HEK293 (cell line): ENCODE measurements around the gene RRAGA.
"Not testable (repeated sequence)": the region's sequence is repeated elsewhere in the genome, so short reads cannot be mapped to it uniquely, and the experiment has no call there.

Experiments used
- CTCF ChIA-PET: fragments of 350-600 bp; formaldehyde crosslinking; extraction: SDS; loops from one replicate; lab custom pipeline; 2021; ENCODE audit warnings: antibody characterized with exemption; lab: Yijun Ruan, JAX
- POLR2A ChIA-PET: fragments of 300-600 bp; formaldehyde crosslinking; extraction: SDS; loops from one replicate; lab custom pipeline; 2020; ENCODE audit warnings: antibody characterized with exemption, inconsistent platforms; lab: Yijun Ruan, JAX
- H3K27ac ChIP-seq: fragments of 200-500 bp; sonication (Bioruptor generic); 2 replicates; pipeline ENCODE4 v1.5.1; 2014; ENCODE audit warnings: low read depth, low read length, control low read depth, inconsistent platforms; ENCODE audit errors: extremely low read depth
- H3K36me3 ChIP-seq, 2 experiments: fragments of 200-500 bp in 1 of 2; sonication (Bioruptor generic) in 1 of 2; 1 replicate in 1 of 2; 2 replicates in 1 of 2; pipeline ENCODE4 v1.5.1; 2014 to 2017; ENCODE audit warnings: inconsistent platforms in 2 of 2, low read length in 2 of 2; ENCODE audit not compliant: control insufficient read depth in 2 of 2, insufficient read depth in 1 of 2
- H3K4me1 ChIP-seq: fragments of 200-500 bp; sonication (Bioruptor generic); 2 replicates; pipeline ENCODE4 v1.5.1; 2014; ENCODE audit warnings: mild to moderate bottlenecking, low read length, inconsistent platforms; ENCODE audit not compliant: control insufficient read depth, insufficient read depth
- H3K4me3 ChIP-seq: 2 replicates; pipeline ENCODE4 v1.5.1; 2011; ENCODE audit warnings: low read depth, mild to moderate bottlenecking, control low read depth, low read length, moderate library complexity
- H3K9me3 ChIP-seq: fragments of 200-500 bp; sonication (Bioruptor generic); 2 replicates; pipeline ENCODE4 v1.5.1; 2014; ENCODE audit warnings: low read depth, low read length, inconsistent platforms; ENCODE audit not compliant: control insufficient read depth, insufficient read depth
- HOXA7 ChIP-seq: sonication (generic); formaldehyde crosslinking; IDR thresholded peaks from 2 replicates; pipeline ENCODE4 v1.8.1; 2022; ENCODE audit warnings: missing genetic modification reagents, borderline replicate concordance
- KLF7 ChIP-seq: fragments of 450-650 bp; formaldehyde crosslinking; IDR thresholded peaks from 2 replicates; pipeline ENCODE4 v1.5.1; 2016; ENCODE audit warnings: missing biosample characterization, missing genetic modification characterization, borderline replicate concordance
- SCRT2 ChIP-seq: fragments of 450-650 bp; formaldehyde crosslinking; IDR thresholded peaks from 2 replicates; pipeline ENCODE4 v1.5.1; 2016; ENCODE audit warnings: missing biosample characterization, missing genetic modification characterization
- TRIM28 ChIP-seq: IDR thresholded peaks from 2 replicates; pipeline ENCODE4 v1.6.1; 2011; ENCODE audit warnings: low read length, control low read depth, borderline replicate concordance
- WT1 ChIP-seq: fragments of 450-650 bp; formaldehyde crosslinking; IDR thresholded peaks from 2 replicates; pipeline ENCODE4 v1.5.1; 2016; ENCODE audit warnings: missing biosample characterization, missing genetic modification characterization
- ZNF184 ChIP-seq: fragments of 450-650 bp; IDR thresholded peaks from 2 replicates; pipeline ENCODE4 v1.5.1; 2018; ENCODE audit warnings: missing biosample characterization, mild to moderate bottlenecking, missing genetic modification characterization
- ZNF548 ChIP-seq: fragments of 450-650 bp; formaldehyde crosslinking; IDR thresholded peaks from 2 replicates; pipeline ENCODE4 v1.5.1; 2016; ENCODE audit warnings: missing biosample characterization, missing genetic modification characterization
- ZNF621 ChIP-seq: fragments of 450-650 bp; formaldehyde crosslinking; IDR thresholded peaks from 2 replicates; pipeline ENCODE4 v1.5.1; 2017; ENCODE audit warnings: missing biosample characterization, missing genetic modification characterization
- TF ChIP-seq, protein P1 (sequence below): fragments of 450-650 bp; formaldehyde crosslinking; IDR thresholded peaks from 2 replicates; pipeline ENCODE4 v1.5.1; 2016; ENCODE audit warnings: missing biosample characterization, missing genetic modification characterization
- TF ChIP-seq, protein P2 (sequence below): sonication (generic); formaldehyde crosslinking; IDR thresholded peaks from 2 replicates; pipeline ENCODE4 v1.8.1; 2022; ENCODE audit warnings: mild to moderate bottlenecking, moderate library complexity, missing genetic modification reagents

RRAGA gene

GRCh38 chr9:19087106-19088000 lies 38.1 kb downstream of the RRAGA start:
- H3K4me1 ChIP-seq: no peaks in the 10 kb centered on the region
- H3K9me3 ChIP-seq: no peaks in the 10 kb centered on the region
- peaks cover 64 to 90% of the 10 kb centered on the region in 2 experiments for H3K36me3 ChIP-seq
- H3K4me3 ChIP-seq: no peak overlapping the region
- ChIA-PET POLR2A (no interaction called here), CTCF (interaction anchor here (0.6 to 1.1 kb wide), 6 partner anchors 38 to 283 kb away, joined by 3 to 7 read pairs (median 4); partner anchors contain the start of gene RRAGA)
- no peak overlapping the region for H3K27ac ChIP-seq
- TF ChIP-seq WT1 (tag by site-specific recombination) (no peak), HOXA7 (CRISPR knock-in tag) (no peak), TRIM28 (no peak), ZNF621 (tag by site-specific recombination) (no peak), KLF7 (tag by site-specific recombination) (no peak), ZNF548 (tag by site-specific recombination) (no peak)
- TF ChIP-seq, protein P1, sequence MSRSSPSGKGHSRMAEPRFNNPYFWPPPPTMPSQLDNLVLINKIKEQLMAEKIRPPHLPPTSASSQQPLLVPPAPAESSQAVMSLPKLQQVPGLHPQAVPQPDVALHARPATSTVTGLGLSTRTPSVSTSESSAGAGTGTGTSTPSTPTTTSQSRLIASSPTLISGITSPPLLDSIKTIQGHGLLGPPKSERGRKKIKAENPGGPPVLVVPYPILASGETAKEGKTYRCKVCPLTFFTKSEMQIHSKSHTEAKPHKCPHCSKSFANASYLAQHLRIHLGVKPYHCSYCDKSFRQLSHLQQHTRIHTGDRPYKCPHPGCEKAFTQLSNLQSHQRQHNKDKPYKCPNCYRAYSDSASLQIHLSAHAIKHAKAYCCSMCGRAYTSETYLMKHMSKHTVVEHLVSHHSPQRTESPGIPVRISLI (tag by site-specific recombination): 0 out of 2 replicates have a peak, but pooled peaks have one; percentile 18
- TF ChIP-seq, protein P2, sequence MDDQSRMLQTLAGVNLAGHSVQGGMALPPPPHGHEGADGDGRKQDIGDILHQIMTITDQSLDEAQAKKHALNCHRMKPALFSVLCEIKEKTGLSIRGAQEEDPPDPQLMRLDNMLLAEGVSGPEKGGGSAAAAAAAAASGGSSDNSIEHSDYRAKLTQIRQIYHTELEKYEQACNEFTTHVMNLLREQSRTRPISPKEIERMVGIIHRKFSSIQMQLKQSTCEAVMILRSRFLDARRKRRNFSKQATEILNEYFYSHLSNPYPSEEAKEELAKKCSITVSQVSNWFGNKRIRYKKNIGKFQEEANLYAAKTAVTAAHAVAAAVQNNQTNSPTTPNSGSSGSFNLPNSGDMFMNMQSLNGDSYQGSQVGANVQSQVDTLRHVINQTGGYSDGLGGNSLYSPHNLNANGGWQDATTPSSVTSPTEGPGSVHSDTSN (CRISPR knock-in tag): no peak

- H3K4me1 ChIP-seq, H3K9me3 ChIP-seq, H3K4me3 ChIP-seq, H3K27ac ChIP-seq, POLR2A ChIA-PET: not testable (repeated sequence)
- TF ChIP-seq SCRT2 (peak; percentile 57; the same call in 1 of the 2 replicates), ZNF184 (tag by site-specific recombination) (0 out of 2 replicates have a peak, but pooled peaks have one; percentile 34)
- CTCF ChIA-PET: interaction anchor here (0.7 to 1.7 kb wide), 3 partner anchors 11 to 77 kb away, joined by 3 to 5 read pairs (median 4); no protein-coding TSS in a partner anchor
- H3K36me3 ChIP-seq: peaks cover 38 to 62% of the 10 kb centered on the region in 2 experiments
These were observed 48.2 kb downstream of the RRAGA start for GRCh38 chr9:19097431-19097830.
